ENCODE measurements around the gene CCDC121. TPM values are rescaled to one million over a fixed set of nuclear protein-coding genes. Genes with fewer than 3 reads are reported as not detected.
"Not testable (repeated sequence)": the region's sequence is repeated elsewhere in the genome, so short reads cannot be mapped to it uniquely, and the experiment has no call there.

CCDC121 gene
- total and polyA plus RNA-seq, 2 of the 4 experiments (the other 2 are of a cell fraction): 0.65 to 2.0 TPM

- H3K18ac ChIP-seq (ENCODE audit: low read depth, low read length); H3K4me2 ChIP-seq (ENCODE audit: low read depth, low read length); H3K9ac ChIP-seq (ENCODE audit: low read depth, low read length); H2BK5ac ChIP-seq (ENCODE audit: low read depth, low read length, poor library complexity, severe bottlenecking); H2AFZ ChIP-seq (replicated peaks; ENCODE audit: low read length, poor library complexity); H2BK15ac ChIP-seq (ENCODE audit: low read depth, low read length); H3K27me3 ChIP-seq (ENCODE audit: control insufficient read depth, insufficient read depth, low read length); DNase-seq; CTCF ChIA-PET; H4K91ac ChIP-seq (ENCODE audit: insufficient read depth, low read depth, low read length); H4K20me1 ChIP-seq (ENCODE audit: insufficient read depth, low read length); H3K36me3 ChIP-seq (ENCODE audit: control insufficient read depth, insufficient read depth, low read length); H4K5ac ChIP-seq (ENCODE audit: low read depth, low read length); H3K56ac ChIP-seq (ENCODE audit: extremely low read depth, insufficient read depth, low read length); H2AK5ac ChIP-seq (ENCODE audit: low read depth, low read length); BruUV-seq (replicated peaks); H3K27ac ChIP-seq (ENCODE audit: insufficient read depth, low read length); H3K23ac ChIP-seq (ENCODE audit: low read depth, low read length); H3K9me1 ChIP-seq (ENCODE audit: insufficient read depth, low read length); H2AK9ac ChIP-seq (replicated peaks; ENCODE audit: low read depth, low read length, poor library complexity); H4K8ac ChIP-seq (ENCODE audit: low read depth in 2 of 2, low read length in 2 of 2); H3K4me3 ChIP-seq (ENCODE audit: insufficient read depth, low read depth, low read length); H2BK20ac ChIP-seq (ENCODE audit: low read depth, low read length); in situ Hi-C loops (cut with MboI; ENCODE audit: low sequenced_read_pairs); H2BK120ac ChIP-seq (ENCODE audit: low read depth, low read length); H3K4ac ChIP-seq (ENCODE audit: low read depth, low read length); ATAC-seq (ENCODE audit: low read depth); H3K9me3 ChIP-seq (ENCODE audit: control insufficient read depth, insufficient read depth, low read length); dilution Hi-C loops (cut with HindIII; ENCODE audit: low sequenced_read_pairs, unreplicated experiment); H3K14ac ChIP-seq (replicated peaks; ENCODE audit: low read depth, low read length): not testable (repeated sequence)
- Histone ChIP-seq H3K79me1 (ENCODE audit: low read depth in 1 of 2, low read length in 2 of 2) (peaks cover 9 to 31% of the 10 kb centered on the region in 2 experiments), H3K4me1 (ENCODE audit: control insufficient read depth, insufficient read depth, low read length) (peaks cover 12% of the 10 kb centered on the region)
- no CpG with 5 or more reads among the region's 1 CpG for WGBS, 2 experiments (ENCODE audit: extremely low coverage in 2 of 2, insufficient read length in 1 of 2)
- intact Hi-C loops (cut with micrococcal nuclease): loop anchor here (10.0 kb wide), 1 partner anchor 222 kb away; the partner anchor contains the start of gene PPM1G
- POLR2A ChIA-PET (ENCODE audit: unreplicated experiment): interaction anchor here (0.6 kb wide), 1 partner anchor 160 kb away, joined by 3 read pairs; no protein-coding TSS in a partner anchor
Observed at GRCh38 chr2:27626323-27626722, 2.5 kb downstream of the CCDC121 start.
